H1 (cell line): Measurements from ENCODE around the gene APMAP.

Experiments used
- ASH2L ChIP-seq: fragments of 200-600, 300-600 bp; sonication (generic); IDR thresholded peaks from one replicate; pipeline ENCODE4 v1.7.1; 2017; ENCODE audit warnings: low read length
- CREB1 ChIP-seq: IDR thresholded peaks from 2 replicates; pipeline ENCODE4 v1.6.1; 2012; ENCODE audit warnings: inconsistent platforms
- EP300 ChIP-seq, 2 experiments: IDR thresholded peaks; 1 replicate in 1 of 2; 2 replicates in 1 of 2; pipeline ENCODE4 v1.6.1; 2011 to 2012; ENCODE audit warnings: low read depth in 2 of 2, low read length in 2 of 2, mild to moderate bottlenecking in 2 of 2, borderline replicate concordance in 1 of 2, inconsistent platforms in 1 of 2, moderate library complexity in 1 of 2
- JUN ChIP-seq: IDR thresholded peaks from 2 replicates; pipeline ENCODE4 v1.6.1; 2011; ENCODE audit warnings: low read depth, mild to moderate bottlenecking, improper control_type of control experiment, low read length
- JUND ChIP-seq: IDR thresholded peaks from 2 replicates; pipeline ENCODE4 v1.6.1; 2011; ENCODE audit warnings: mild to moderate bottlenecking, improper control_type of control experiment, low read length
- PHF8 ChIP-seq: fragments of 200-600 bp; sonication (generic); conservative IDR thresholded peaks from 2 replicates; pipeline ENCODE4 v1.7.1; 2012; ENCODE audit warnings: low read depth, mild to moderate bottlenecking, inconsistent platforms, low read length, moderate library complexity
- POLR2AphosphoS5 ChIP-seq: IDR thresholded peaks from 2 replicates; pipeline ENCODE4 v1.6.1; 2011; ENCODE audit warnings: low read depth, low read length
- POU5F1 ChIP-seq: IDR thresholded peaks from 2 replicates; pipeline ENCODE4 v1.6.1; 2011; ENCODE audit warnings: low read depth, mild to moderate bottlenecking, low read length, moderate library complexity
- RAD21 ChIP-seq, 2 experiments: IDR thresholded peaks in 1 of 2; conservative IDR thresholded peaks in 1 of 2; 2 replicates each; pipeline ENCODE4 v1.6.1; 2011; ENCODE audit warnings: low read depth in 2 of 2, low read length in 2 of 2, improper control_type of control experiment in 1 of 2, inconsistent platforms in 1 of 2, mild to moderate bottlenecking in 1 of 2, moderate library complexity in 1 of 2
- RFX5 ChIP-seq: IDR thresholded peaks from 2 replicates; pipeline ENCODE4 v1.6.1; 2011; ENCODE audit warnings: low read depth, low read length, improper control_type of control experiment, borderline replicate concordance
- SUZ12 ChIP-seq: fragments of 200-600 bp; sonication (generic); IDR thresholded peaks from 2 replicates; pipeline ENCODE4 v1.6.1; 2012; ENCODE audit warnings: mild to moderate bottlenecking, inconsistent platforms, low read length, moderate library complexity, mixed read lengths
- TAF1 ChIP-seq: IDR thresholded peaks from 2 replicates; pipeline ENCODE4 v1.6.1; 2011; ENCODE audit warnings: mild to moderate bottlenecking, low read depth, low read length
- TF ChIP-seq, protein P1 (sequence below), 3 experiments: IDR thresholded peaks; 1 replicate in 2 of 3; 2 replicates in 1 of 3; pipeline versions ENCODE4 v1.5.1 to v1.6.1; 2011; ENCODE audit warnings: low read length in 3 of 3, mild to moderate bottlenecking in 3 of 3, inconsistent platforms in 2 of 3, low read depth in 1 of 3, moderate library complexity in 1 of 3; ENCODE audit not compliant: insufficient read depth in 1 of 3; ENCODE audit errors: control extremely low read depth in 1 of 3
- TF ChIP-seq, protein P2 (sequence below): IDR thresholded peaks from 2 replicates; pipeline ENCODE4 v1.6.1; 2011; ENCODE audit warnings: low read length, improper control_type of control experiment

DNA sequence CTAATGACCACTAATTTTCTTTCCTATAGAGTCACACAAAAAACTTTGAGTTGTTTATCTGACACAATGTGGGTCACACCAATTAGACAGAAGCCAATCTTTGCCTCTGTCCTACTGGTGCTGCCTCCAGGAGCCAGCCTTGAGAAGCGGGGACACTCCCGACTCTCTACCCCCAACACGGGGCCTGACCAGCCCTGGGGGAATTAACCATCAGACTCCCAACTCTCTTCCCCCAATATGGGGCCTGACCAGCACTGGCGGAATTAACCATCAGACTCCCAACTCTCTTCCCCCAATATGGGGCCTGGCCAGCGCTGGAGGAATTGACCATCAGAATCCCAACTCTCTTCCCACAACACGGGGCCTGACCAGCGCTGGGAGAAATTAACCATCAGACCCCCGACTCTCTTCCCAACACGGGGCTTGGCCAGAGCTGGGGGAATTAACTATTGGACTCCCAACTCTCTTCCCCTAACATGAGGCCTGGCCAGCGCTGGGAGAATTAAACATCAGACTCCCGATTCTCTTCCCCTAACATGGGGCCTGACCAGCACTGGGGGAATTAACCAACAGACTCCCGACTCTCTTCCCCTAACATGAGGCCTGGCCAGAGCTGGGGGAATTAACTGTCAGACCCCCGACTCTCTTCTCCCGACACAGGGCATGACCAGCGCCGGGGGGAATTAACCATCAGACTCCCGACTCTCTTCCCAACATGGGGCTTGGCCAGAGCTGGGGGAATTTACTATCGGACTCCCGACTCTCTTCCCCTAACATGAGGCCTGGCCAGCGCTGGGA is 31.0 kb downstream of the APMAP start:
- TF ChIP-seq, protein P1, sequence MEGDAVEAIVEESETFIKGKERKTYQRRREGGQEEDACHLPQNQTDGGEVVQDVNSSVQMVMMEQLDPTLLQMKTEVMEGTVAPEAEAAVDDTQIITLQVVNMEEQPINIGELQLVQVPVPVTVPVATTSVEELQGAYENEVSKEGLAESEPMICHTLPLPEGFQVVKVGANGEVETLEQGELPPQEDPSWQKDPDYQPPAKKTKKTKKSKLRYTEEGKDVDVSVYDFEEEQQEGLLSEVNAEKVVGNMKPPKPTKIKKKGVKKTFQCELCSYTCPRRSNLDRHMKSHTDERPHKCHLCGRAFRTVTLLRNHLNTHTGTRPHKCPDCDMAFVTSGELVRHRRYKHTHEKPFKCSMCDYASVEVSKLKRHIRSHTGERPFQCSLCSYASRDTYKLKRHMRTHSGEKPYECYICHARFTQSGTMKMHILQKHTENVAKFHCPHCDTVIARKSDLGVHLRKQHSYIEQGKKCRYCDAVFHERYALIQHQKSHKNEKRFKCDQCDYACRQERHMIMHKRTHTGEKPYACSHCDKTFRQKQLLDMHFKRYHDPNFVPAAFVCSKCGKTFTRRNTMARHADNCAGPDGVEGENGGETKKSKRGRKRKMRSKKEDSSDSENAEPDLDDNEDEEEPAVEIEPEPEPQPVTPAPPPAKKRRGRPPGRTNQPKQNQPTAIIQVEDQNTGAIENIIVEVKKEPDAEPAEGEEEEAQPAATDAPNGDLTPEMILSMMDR (IDR thresholded peaks at IDR 0.05; ENCODE audit: control extremely low read depth in 1 of 3, insufficient read depth in 1 of 3, low read depth in 1 of 3, low read length in 3 of 3), result no peak
- TF ChIP-seq SUZ12 (no peak), JUN (no peak), EP300 (IDR thresholded peaks at IDR 0.05; ENCODE audit: borderline replicate concordance in 1 of 2, low read depth in 2 of 2, low read length in 2 of 2) (no peak), JUND (no peak), CREB1 (no peak), RFX5 (no peak), POU5F1 (no peak), POLR2AphosphoS5 (no peak), PHF8 (no peak), TAF1 (no peak), ASH2L (no peak), RAD21 (IDR thresholded peaks at IDR 0.05 in 1 of 2, conservative IDR thresholded peaks at IDR 0.05 in 1 of 2; ENCODE audit: low read depth in 2 of 2, low read length in 2 of 2) (no peak)
- TF ChIP-seq, protein P2, sequence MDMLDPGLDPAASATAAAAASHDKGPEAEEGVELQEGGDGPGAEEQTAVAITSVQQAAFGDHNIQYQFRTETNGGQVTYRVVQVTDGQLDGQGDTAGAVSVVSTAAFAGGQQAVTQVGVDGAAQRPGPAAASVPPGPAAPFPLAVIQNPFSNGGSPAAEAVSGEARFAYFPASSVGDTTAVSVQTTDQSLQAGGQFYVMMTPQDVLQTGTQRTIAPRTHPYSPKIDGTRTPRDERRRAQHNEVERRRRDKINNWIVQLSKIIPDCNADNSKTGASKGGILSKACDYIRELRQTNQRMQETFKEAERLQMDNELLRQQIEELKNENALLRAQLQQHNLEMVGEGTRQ, result no peak
